Naive thymus-derived CD4-positive, alpha-beta T cell (primary cell): Measurements from ENCODE around the gene HECW1. TPM values are rescaled to one million over a fixed set of nuclear protein-coding genes. Genes with fewer than 3 reads are reported as not detected.

Source experiments
- ATAC-seq: fragments of 150-1000 bp; cut with Tn5 transposase; 2 replicates; pipeline ENCODE4 v1.10.0; 2021; ENCODE audit warnings: mild to moderate bottlenecking, moderate library complexity
- CTCF ChIA-PET: fragments of 350-600 bp; sonication (Branson Sonifier 250); formaldehyde crosslinking; loops from one replicate; lab custom pipeline; 2021; ENCODE audit warnings: antibody characterized with exemption; lab: Charles Lee
- POLR2A ChIA-PET: fragments of 350-600 bp; sonication (Branson Sonifier 250); formaldehyde crosslinking; loops from one replicate; lab custom pipeline; 2021; ENCODE audit warnings: antibody characterized with exemption, inconsistent platforms; lab: Charles Lee
- DNase-seq, 9 donors: peaks; one replicate each; pipeline versions ENCODE4 v3.0.0 to v3.0.0-alpha.2; 2020 to 2022; ENCODE audit warnings: mixed read lengths in 1 of 9
- H3K27ac ChIP-seq: one replicate; pipeline ENCODE4 v1.7.0; 2013; ENCODE audit warnings: mild to moderate bottlenecking, low read depth, low read length, moderate library complexity
- H3K27me3 ChIP-seq, 2 donors: one replicate each; pipeline ENCODE4 v1.7.0; 2013; ENCODE audit warnings: low read length in 2 of 2, mild to moderate bottlenecking in 2 of 2, moderate library complexity in 2 of 2; ENCODE audit not compliant: control insufficient read depth in 2 of 2, insufficient read depth in 2 of 2
- H3K36me3 ChIP-seq, 3 experiments: 1 replicate in 2 of 3; 2 replicates in 1 of 3; pipeline ENCODE4 v1.7.0; 2013; ENCODE audit warnings: low read length in 3 of 3, mild to moderate bottlenecking in 3 of 3, moderate library complexity in 1 of 3; ENCODE audit not compliant: insufficient read depth in 3 of 3, control insufficient read depth in 2 of 3
- H3K4me1 ChIP-seq, 2 donors: one replicate each; pipeline ENCODE4 v1.7.0; 2013; ENCODE audit warnings: low read length in 2 of 2, mild to moderate bottlenecking in 2 of 2, moderate library complexity in 1 of 2; ENCODE audit not compliant: control insufficient read depth in 2 of 2, insufficient read depth in 2 of 2
- H3K4me3 ChIP-seq: 2 replicates; pipeline ENCODE4 v1.7.0; 2013; ENCODE audit warnings: mild to moderate bottlenecking, low read length
- H3K9me3 ChIP-seq, 3 experiments: 1 replicate in 2 of 3; 2 replicates in 1 of 3; pipeline ENCODE4 v1.7.0; 2013; ENCODE audit warnings: low read length in 3 of 3; ENCODE audit not compliant: control insufficient read depth in 2 of 3
- H3K27ac Mint-ChIP-seq, 9 donors: one replicate each; pipeline ENCODE4 v1.8.0; 2020 to 2022; ENCODE audit warnings: mixed read lengths in 9 of 9, mild to moderate bottlenecking in 8 of 9, moderate library complexity in 5 of 9, inconsistent platforms in 2 of 9
- H3K27me3 Mint-ChIP-seq, 5 donors: one replicate each; pipeline ENCODE4 v1.8.0; 2021 to 2022; ENCODE audit warnings: mixed read lengths in 5 of 5, mild to moderate bottlenecking in 1 of 5
- H3K36me3 Mint-ChIP-seq, 5 donors: one replicate each; pipeline ENCODE4 v1.8.0; 2020 to 2022; ENCODE audit warnings: mixed read lengths in 5 of 5, mild to moderate bottlenecking in 3 of 5, inconsistent platforms in 1 of 5
- H3K4me1 Mint-ChIP-seq, 7 donors: one replicate each; pipeline ENCODE4 v1.8.0; 2020 to 2022; ENCODE audit warnings: mixed read lengths in 7 of 7, mild to moderate bottlenecking in 3 of 7, inconsistent platforms in 1 of 7
- H3K4me3 Mint-ChIP-seq, 10 donors: one replicate each; pipeline ENCODE4 v1.8.0; 2020 to 2022; ENCODE audit warnings: mild to moderate bottlenecking in 10 of 10, mixed read lengths in 10 of 10, moderate library complexity in 6 of 10, inconsistent platforms in 2 of 10
- H3K9me3 Mint-ChIP-seq, 11 donors: one replicate each; pipeline ENCODE4 v1.8.0; 2020 to 2022; ENCODE audit warnings: mixed read lengths in 11 of 11, mild to moderate bottlenecking in 4 of 11, inconsistent platforms in 1 of 11, moderate library complexity in 1 of 11
- intact Hi-C, 2 donors: fragments of 100-400 bp; cut with micrococcal nuclease; formaldehyde crosslinking; loops; one replicate each; pipeline ENCODE4 v1.15.1; 2023
- polyA plus RNA-seq, 2 donors: library from polyadenylated mRNA; unstranded; fragments of 300-500 nt; fragmentation: Illumina TruSeq; gene quantifications; one replicate each; pipeline ENCODE4 v1.2.3, GENCODE V29; 2021
- total RNA-seq, 6 experiments: library from RNA in 5 of 6; stranded (reverse) in 5 of 6; gene quantifications; 1 replicate in 5 of 6; 2 replicates in 1 of 6; pipeline ENCODE4 v1.2.3 and lab custom pipeline; 2021 to 2026

The HECW1 gene
- total and polyA plus RNA-seq, 7 experiments from 2014 or later, result not detected

DNA sequence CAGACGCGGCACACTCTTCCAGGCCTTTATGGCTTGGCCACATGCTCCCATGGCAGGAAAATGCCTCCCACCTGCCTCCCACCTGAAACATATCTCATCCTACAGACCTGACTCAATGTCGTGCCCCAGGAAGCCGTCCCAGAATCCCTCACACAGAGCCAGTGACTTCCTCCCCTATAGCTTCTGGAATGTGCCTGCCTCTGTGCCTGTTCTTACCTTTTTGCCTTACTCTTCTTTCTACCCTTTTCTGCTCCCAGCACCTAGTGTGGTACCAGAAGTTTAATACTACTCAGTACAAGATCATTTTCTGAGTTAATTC lies 346.5 kb downstream of the HECW1 start:
- POLR2A ChIA-PET, result no interaction called here
- no peaks in the 10 kb centered on the region for H3K27me3 ChIP-seq
- CTCF ChIA-PET, result no interaction called here
- H3K4me3 ChIP-seq, result no peak overlapping the region
- Mint-ChIP-seq H3K36me3 (no peaks in the 10 kb centered on the region), H3K9me3 (no peaks in the 10 kb centered on the region), H3K4me3 (no peak overlapping the region), H3K27me3 (peaks cover 6 to 11% (median 10%) of the 10 kb centered on the region in 5 donors), H3K27ac (no peak overlapping the region), H3K4me1 (peaks cover 0 to 7% (median 4%) of the 10 kb centered on the region in 7 donors)
- intact Hi-C loops, result loop anchor here (5.0 to 10.0 kb wide), 3 partner anchors 266 to 517 kb away; partner anchors contain the start of gene COA1 (in 1 of the 2)
- H3K9me3 ChIP-seq, result no peaks in the 10 kb centered on the region
- ATAC-seq (no peak), DNase-seq (no peak)
- no peaks in the 10 kb centered on the region for H3K36me3 ChIP-seq
- no peaks in the 10 kb centered on the region for H3K4me1 ChIP-seq
- H3K27ac ChIP-seq, result no peak overlapping the region

DNA sequence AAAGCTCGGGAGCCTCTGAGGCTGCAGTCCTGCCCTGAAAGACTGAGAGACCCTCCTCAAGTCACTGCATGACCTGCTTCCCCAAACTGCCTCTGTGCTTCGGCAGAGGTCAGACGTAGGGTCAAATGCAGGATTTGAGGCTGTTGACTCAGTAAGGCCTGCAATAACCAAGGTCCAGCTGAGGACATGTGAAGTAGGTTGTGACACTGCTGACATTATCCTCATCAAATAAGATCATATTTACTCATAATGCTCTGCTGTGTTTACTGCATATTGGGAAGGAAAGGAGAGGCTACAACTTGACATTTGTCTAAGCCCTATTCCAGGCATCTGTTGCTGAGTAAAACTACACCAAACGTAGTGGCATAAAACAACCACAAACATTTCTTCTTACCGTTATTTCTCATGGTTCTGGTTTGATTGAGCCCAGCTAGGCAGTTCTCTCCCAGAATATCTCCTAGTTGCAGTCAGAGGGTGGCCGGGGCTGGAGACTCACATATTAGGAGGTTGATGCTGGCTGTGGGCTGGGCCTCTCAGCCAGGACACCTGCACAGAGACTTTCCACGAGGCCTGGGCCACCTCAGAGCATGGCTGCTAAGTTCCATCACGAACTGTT lies 348.4 kb downstream of the HECW1 start:
- no peak overlapping the region for H3K27ac Mint-ChIP-seq
- intact Hi-C loops, result no loop called here
- H3K9me3 Mint-ChIP-seq, result no peaks in the 10 kb centered on the region
- H3K4me3 ChIP-seq, result no peak overlapping the region
- no peaks in the 10 kb centered on the region for H3K27me3 ChIP-seq
- no peak for ATAC-seq
- H3K4me1 Mint-ChIP-seq, result peaks cover 0 to 7% (median 6%) of the 10 kb centered on the region in 7 donors
- H3K27ac ChIP-seq, result no peak overlapping the region
- no peak overlapping the region for H3K4me3 Mint-ChIP-seq
- ChIA-PET CTCF (no interaction called here), POLR2A (no interaction called here)
- DNase-seq, result no peak
- no peaks in the 10 kb centered on the region for H3K36me3 Mint-ChIP-seq
- H3K27me3 Mint-ChIP-seq, result peaks cover 6 to 8% (median 6%) of the 10 kb centered on the region in 5 donors
- H3K4me1 ChIP-seq, result no peaks in the 10 kb centered on the region
- no peaks in the 10 kb centered on the region for H3K36me3 ChIP-seq
- H3K9me3 ChIP-seq, result no peaks in the 10 kb centered on the region

GRCh38 chr7:43461349-43462024 lies 349.0 kb downstream of the HECW1 start:
- Histone ChIP-seq H3K36me3 (no peaks in the 10 kb centered on the region), H3K4me3 (no peak overlapping the region), H3K4me1 (no peaks in the 10 kb centered on the region), H3K27ac (no peak overlapping the region), H3K9me3 (no peaks in the 10 kb centered on the region), H3K27me3 (no peaks in the 10 kb centered on the region)
- Mint-ChIP-seq H3K4me1 (peaks cover 0 to 12% (median 7%) of the 10 kb centered on the region in 7 donors), H3K36me3 (no peaks in the 10 kb centered on the region), H3K4me3 (no peak overlapping the region), H3K27me3 (peaks cover 6 to 8% (median 6%) of the 10 kb centered on the region in 5 donors), H3K27ac (no peak overlapping the region), H3K9me3 (no peaks in the 10 kb centered on the region)
- intact Hi-C loops, result no loop called here
- ATAC-seq (no peak), DNase-seq (no peak)
- CTCF ChIA-PET, result no interaction called here
- POLR2A ChIA-PET, result no interaction called here

DNA sequence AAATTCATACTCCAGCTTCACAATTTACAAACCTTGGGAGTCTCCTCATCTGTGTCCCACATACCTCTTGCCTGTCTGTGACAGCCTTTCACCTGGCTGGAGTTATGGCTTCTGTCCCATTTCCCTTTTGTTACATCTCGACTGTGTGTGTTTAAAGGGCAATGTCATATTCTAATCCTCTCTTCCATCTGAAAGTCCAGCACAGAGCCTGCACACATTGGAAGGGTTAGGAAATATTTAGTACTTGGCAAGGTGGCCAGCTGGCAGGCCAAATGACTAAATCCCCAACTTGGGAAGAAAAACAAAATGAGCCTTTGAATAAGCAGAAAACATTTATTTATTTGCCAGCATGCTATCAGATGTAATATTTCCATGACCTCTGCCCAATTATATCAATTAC lies 350.4 kb downstream of the HECW1 start:
- Mint-ChIP-seq H3K27me3 (peaks cover 5 to 14% (median 6%) of the 10 kb centered on the region in 5 donors), H3K4me3 (no peak overlapping the region), H3K27ac (no peak overlapping the region), H3K4me1 (peaks cover 0 to 12% (median 7%) of the 10 kb centered on the region in 7 donors), H3K9me3 (no peaks in the 10 kb centered on the region), H3K36me3 (no peaks in the 10 kb centered on the region)
- Histone ChIP-seq H3K27ac (no peak overlapping the region), H3K9me3 (no peaks in the 10 kb centered on the region), H3K27me3 (no peaks in the 10 kb centered on the region), H3K36me3 (no peaks in the 10 kb centered on the region), H3K4me1 (no peaks in the 10 kb centered on the region), H3K4me3 (no peak overlapping the region)
- intact Hi-C loops, result no loop called here
- ChIA-PET CTCF (no interaction called here), POLR2A (no interaction called here)
- DNase-seq (no peak), ATAC-seq (no peak)

DNA sequence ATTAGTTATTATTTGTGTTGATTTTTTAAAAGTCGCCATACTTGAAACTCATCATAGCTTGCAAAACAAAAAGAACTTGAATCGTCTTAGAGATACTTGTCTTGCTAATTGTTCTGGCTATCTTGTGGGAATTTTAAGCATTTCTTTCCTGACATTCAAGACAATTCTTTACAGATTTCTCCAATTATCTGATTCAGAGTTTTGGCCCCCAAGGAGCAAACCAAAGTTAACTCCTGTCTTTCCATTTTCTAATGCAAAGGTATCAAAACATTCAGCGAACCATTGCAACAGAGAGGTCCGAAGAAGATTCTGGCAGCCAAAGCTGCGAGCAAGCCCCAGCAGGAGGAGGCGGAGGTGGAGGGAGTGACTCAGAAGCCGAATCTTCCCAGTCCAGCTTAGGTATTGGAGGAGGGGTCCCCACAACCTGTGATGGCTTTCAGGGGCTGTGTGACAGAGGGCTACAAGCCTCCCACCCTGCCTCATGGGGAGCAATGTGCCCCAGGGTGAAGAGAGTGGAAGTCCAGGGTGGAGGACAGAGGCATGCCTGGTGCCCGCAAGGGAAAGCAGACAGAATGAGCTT lies 351.0 kb downstream of the HECW1 start:
- Mint-ChIP-seq H3K36me3 (no peaks in the 10 kb centered on the region), H3K4me3 (no peak overlapping the region), H3K27me3 (peaks cover 3 to 18% (median 6%) of the 10 kb centered on the region in 5 donors), H3K9me3 (peaks cover 0 to 2% (median 0%) of the 10 kb centered on the region in 11 donors), H3K4me1 (peaks cover 0 to 12% (median 7%) of the 10 kb centered on the region in 7 donors), H3K27ac (no peak overlapping the region)
- Histone ChIP-seq H3K27me3 (no peaks in the 10 kb centered on the region), H3K9me3 (no peaks in the 10 kb centered on the region), H3K4me1 (no peaks in the 10 kb centered on the region), H3K4me3 (no peak overlapping the region), H3K36me3 (no peaks in the 10 kb centered on the region), H3K27ac (no peak overlapping the region)
- ChIA-PET POLR2A (no interaction called here), CTCF (no interaction called here)
- ATAC-seq, result no peak
- no peak for DNase-seq
- intact Hi-C loops, result no loop called here

DNA sequence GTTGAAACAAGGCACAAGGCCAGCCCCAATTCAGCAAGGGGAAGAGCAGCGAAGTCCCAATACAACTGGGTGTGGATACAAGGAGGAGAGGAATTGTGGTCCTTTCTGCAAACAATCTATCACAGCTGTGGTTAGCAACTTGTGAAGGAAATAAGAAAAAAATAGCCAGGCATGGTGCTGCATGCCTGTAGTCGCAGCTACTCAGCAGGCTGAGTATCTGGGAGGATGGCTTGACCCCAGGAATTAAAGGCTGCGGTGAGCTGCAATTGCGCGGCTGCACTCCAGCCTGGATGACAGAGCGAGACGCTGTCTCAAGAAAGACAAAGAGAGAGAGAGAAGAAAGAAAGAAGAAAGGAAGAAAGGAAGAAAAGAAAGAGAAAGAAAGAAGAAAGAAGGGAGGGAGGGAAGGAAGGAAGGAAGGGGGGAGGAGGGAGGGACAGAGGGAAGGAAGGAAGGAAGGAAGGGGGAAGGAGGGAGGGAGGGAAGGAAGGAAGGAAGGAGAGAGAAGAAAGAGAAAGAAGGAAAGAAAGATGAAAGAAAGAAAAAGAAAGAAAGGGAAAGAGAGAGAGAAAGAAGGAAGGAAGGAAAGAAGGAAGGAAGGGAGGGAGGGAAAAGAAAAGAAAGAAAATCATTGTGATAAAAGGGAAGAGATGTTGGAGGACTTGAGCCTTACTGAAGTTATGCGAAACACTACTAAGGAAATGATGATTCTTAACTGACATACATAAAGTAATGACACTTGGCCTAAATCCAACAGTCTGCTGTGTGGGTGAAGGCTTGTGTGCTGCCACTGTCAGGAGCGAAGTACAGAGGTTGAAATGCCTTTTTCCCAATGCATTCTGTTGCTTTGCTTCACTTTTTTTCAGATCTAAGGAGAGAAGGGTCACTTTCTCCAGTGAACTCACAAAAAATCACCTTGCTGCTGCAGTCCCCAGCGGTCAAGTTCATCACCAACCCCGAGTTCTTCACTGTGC lies 353.4 kb downstream of the HECW1 start:
- no peak overlapping the region for H3K4me3 Mint-ChIP-seq
- ChIA-PET CTCF (no interaction called here), POLR2A (interaction anchor here (0.6 kb wide), 1 partner anchor 37 kb away, joined by 5 read pairs; no protein-coding TSS in a partner anchor)
- H3K27me3 Mint-ChIP-seq, result peaks cover 1 to 20% (median 11%) of the 10 kb centered on the region in 5 donors
- Histone ChIP-seq H3K27ac (no peak overlapping the region), H3K36me3 (no peaks in the 10 kb centered on the region), H3K4me3 (no peak overlapping the region), H3K27me3 (no peaks in the 10 kb centered on the region), H3K4me1 (no peaks in the 10 kb centered on the region), H3K9me3 (no peaks in the 10 kb centered on the region)
- H3K9me3 Mint-ChIP-seq, result peaks cover 0 to 2% (median 0%) of the 10 kb centered on the region in 11 donors
- H3K36me3 Mint-ChIP-seq, result no peaks in the 10 kb centered on the region
- peaks cover 0 to 12% (median 7%) of the 10 kb centered on the region in 7 donors for H3K4me1 Mint-ChIP-seq
- H3K27ac Mint-ChIP-seq, result peak overlapping the region in 1 of 9 donors; percentile 76
- ATAC-seq, result no peak
- intact Hi-C loops, result no loop called here
- DNase-seq, result no peak
